A549 (cell line): ENCODE results near the gene BTF3. TPM values are rescaled to one million over a fixed set of nuclear protein-coding genes. Genes with fewer than 3 reads are reported as not detected.

Experiments
- ATAC-seq, 2 experiments: fragments of 200-7000 bp in 1 of 2; fragments of >200 bp in 1 of 2; cut with Nextera tagmentation in 1 of 2; cut with Tn5 transposase in 1 of 2; 3 replicates each; pipeline versions ENCODE4 v1.8.0 to v1.9.1; 2018 to 2020; ENCODE audit warnings: mild to moderate bottlenecking in 1 of 2, moderate library complexity in 1 of 2
- CTCF ChIA-PET: fragments of 300-600 bp; sonication (Branson Sonifier 250); formaldehyde crosslinking; extraction: SDS; loops from one replicate; lab custom pipeline; 2021; ENCODE audit warnings: antibody characterized with exemption, inconsistent platforms; lab: Yijun Ruan, JAX
- POLR2A ChIA-PET: fragments of 350-600 bp; formaldehyde crosslinking; extraction: SDS; loops from one replicate; lab custom pipeline; 2021; ENCODE audit warnings: antibody characterized with exemption, inconsistent platforms; lab: Yijun Ruan, JAX
- DNase-seq, 2 experiments: peaks; one replicate each; pipeline versions ENCODE4 v3.0.0 to v3.0.0-alpha.2; 2011 to 2016; ENCODE audit warnings: low read depth in 1 of 2, low spot score in 1 of 2
- FAIRE-seq: peaks from 2 replicates; lab custom pipeline; 2011; peaks lifted over from hg19 to GRCh38; lab: Jason Lieb, UNC
- H3K27ac ChIP-seq, 2 experiments: fragments of >200 bp; sonication (Bioruptor Twin); formaldehyde crosslinking; 3 replicates each; pipeline ENCODE4 v1.5.1; 2016 to 2017
- H3K4me1 ChIP-seq: fragments of >200 bp; sonication (Bioruptor Twin); formaldehyde crosslinking; 3 replicates; pipeline ENCODE4 v1.6.1; 2016
- H3K4me2 ChIP-seq: fragments of >200 bp; sonication (Bioruptor Twin); formaldehyde crosslinking; 3 replicates; pipeline ENCODE4 v1.6.1; 2016
- H3K4me3 ChIP-seq: fragments of >200 bp; sonication (Bioruptor Twin); formaldehyde crosslinking; 3 replicates; pipeline ENCODE4 v1.5.1; 2016
- H3K9me3 ChIP-seq: fragments of >200 bp; sonication (Bioruptor Twin); formaldehyde crosslinking; 3 replicates; pipeline ENCODE4 v1.6.1; 2016
- ATOH8 ChIP-seq: fragments of 250-450 bp; sonication (Bioruptor Pico); IDR thresholded peaks from 2 replicates; pipeline ENCODE4 v1.5.0; 2020; ENCODE audit warnings: low read depth, mild to moderate bottlenecking, moderate library complexity
- BCL3 ChIP-seq: fragments of >200 bp; sonication (Bioruptor Twin); formaldehyde crosslinking; IDR thresholded peaks from 3 replicates; pipeline ENCODE4 v1.6.1; 2016
- BHLHE40 ChIP-seq: IDR thresholded peaks from 2 replicates; pipeline ENCODE4 v1.6.1; 2012; ENCODE audit warnings: low read depth, low read length, inconsistent platforms
- CBX2 ChIP-seq: fragments of 200-600 bp; sonication (generic); IDR thresholded peaks from 2 replicates; pipeline ENCODE4 v1.6.1; 2016; ENCODE audit warnings: low read depth, mild to moderate bottlenecking, borderline replicate concordance
- CEBPB ChIP-seq, 2 experiments: fragments of >200 bp in 1 of 2; sonication (Bioruptor Twin) in 1 of 2; formaldehyde crosslinking in 1 of 2; IDR thresholded peaks; 2 replicates each; pipeline ENCODE4 v1.6.1; 2012 to 2016
- CTCF ChIP-seq: fragments of >200 bp; sonication (Bioruptor Twin); formaldehyde crosslinking; IDR thresholded peaks from 3 replicates; pipeline ENCODE4 v1.5.1; 2016
- EP300 ChIP-seq, 2 experiments: fragments of >200 bp; sonication (Bioruptor Twin); formaldehyde crosslinking; IDR thresholded peaks; 2 replicates in 1 of 2; 3 replicates in 1 of 2; pipeline ENCODE4 v1.6.1; 2016 to 2017
- ESRRA ChIP-seq: fragments of 150-350 bp; IDR thresholded peaks from 2 replicates; pipeline ENCODE4 v1.6.1; 2014; ENCODE audit warnings: mild to moderate bottlenecking, low read length, borderline replicate concordance
- JUNB ChIP-seq: fragments of >200 bp; sonication (Bioruptor Twin); formaldehyde crosslinking; IDR thresholded peaks from 2 replicates; pipeline ENCODE4 v1.6.1; 2016
- KDM1A ChIP-seq: fragments of 200-600 bp; sonication (generic); IDR thresholded peaks from 2 replicates; pipeline ENCODE4 v1.6.1; 2016; ENCODE audit warnings: low read depth, mild to moderate bottlenecking
- KDM5A ChIP-seq: fragments of 200-600 bp; sonication (generic); IDR thresholded peaks from 2 replicates; pipeline ENCODE4 v1.6.1; 2016; ENCODE audit warnings: antibody characterized with exemption, mild to moderate bottlenecking
- MYC ChIP-seq: IDR thresholded peaks from 2 replicates; pipeline ENCODE4 v1.6.1; 2012; ENCODE audit warnings: mild to moderate bottlenecking, inconsistent platforms, low read length, improper control_type of control experiment, borderline replicate concordance
- NFE2L2 ChIP-seq: fragments of 150-350 bp; conservative IDR thresholded peaks from 2 replicates; pipeline ENCODE4 v1.6.1; 2014; ENCODE audit warnings: low read length
- NR3C1 ChIP-seq: fragments of >200 bp; sonication (Bioruptor Twin); formaldehyde crosslinking; IDR thresholded peaks from 3 replicates; pipeline ENCODE4 v1.6.1; 2017
- POLR2A ChIP-seq: IDR thresholded peaks from 2 replicates; pipeline ENCODE4 v1.6.1; 2012; ENCODE audit warnings: mild to moderate bottlenecking, low read length
- RAD21 ChIP-seq, 2 experiments: fragments of >200 bp in 1 of 2; sonication (Bioruptor Twin) in 1 of 2; formaldehyde crosslinking in 1 of 2; IDR thresholded peaks in 1 of 2; conservative IDR thresholded peaks in 1 of 2; 2 replicates in 1 of 2; 3 replicates in 1 of 2; pipeline ENCODE4 v1.6.1; 2012 to 2018; ENCODE audit warnings: inconsistent platforms in 1 of 2
- RFX5 ChIP-seq: fragments of 450-650 bp; IDR thresholded peaks from 2 replicates; pipeline ENCODE4 v1.7.1; 2014; ENCODE audit warnings: antibody characterized with exemption, mild to moderate bottlenecking, moderate library complexity
- SREBF2 ChIP-seq: fragments of 450-650 bp; IDR thresholded peaks from 2 replicates; pipeline ENCODE4 v1.6.1; 2014; ENCODE audit warnings: mild to moderate bottlenecking, moderate library complexity
- TP53 ChIP-seq: fragments of 250-450 bp; sonication (Bioruptor Pico); IDR thresholded peaks from 2 replicates; pipeline ENCODE4 v1.5.0; 2021; ENCODE audit warnings: mild to moderate bottlenecking, moderate library complexity
- WGBS: methylation state at CpG from one replicate; pipeline ENCODE4 v1.1.6; 2017; ENCODE audit errors: missing lambda C conversion rate; 5-methylcytosine and 5-hydroxymethylcytosine counted together
- polyA plus RNA-seq, 4 experiments: library from polyadenylated mRNA; depleted of rRNA in 3 of 4; stranded (reverse); fragments of >200 nt; fragmentation: RNase III in 1 of 4; extraction: RNeasy Plus Mini Kit Qiagen cat#74134 plus additional on column Dnase treatment in 1 of 4; gene quantifications; 2 replicates in 3 of 4; 3 replicates in 1 of 4; pipeline ENCODE4 v1.2.3, GENCODE V29; 2011 to 2017

Gene BTF3
- polyA plus RNA-seq, 2 of the 4 experiments (the other 2 are of a cell fraction): 1,048 to 1,159 TPM

- Histone ChIP-seq H3K4me2 (peak overlapping the region; percentile 20; the same call in 1 of the 3 replicates), H3K27ac (peak overlapping the region; percentile 80 to 84; a peak in 5 of 6 replicates)
- WGBS: 52% methylated on average over 3 of the region's 3 CpGs
Observed at GRCh38 chr5:73540192-73540591, 42.0 kb downstream of the BTF3 start.

GRCh38 chr5:73542020-73542419 lies 43.8 kb downstream of the BTF3 start:
- H3K4me3 ChIP-seq: no peak overlapping the region
- peak overlapping the region; percentile 91 for H3K4me2 ChIP-seq
- no peak for DNase-seq
- WGBS: 56% methylated on average over 4 of the region's 4 CpGs
- CTCF ChIA-PET: interaction anchor here (0.7 to 12.3 kb wide), 6 partner anchors 12 to 39 kb away, joined by 3 to 193 read pairs (median 4); no protein-coding TSS in a partner anchor
- peak overlapping the region; percentile 80 to 84 for H3K27ac ChIP-seq
- no peak for ATAC-seq
- H3K4me1 ChIP-seq: peaks cover 43% of the 10 kb centered on the region
- TF ChIP-seq SREBF2: no peak
- TF ChIP-seq NFE2L2: no peak
- no peak for TF ChIP-seq NR3C1
- TF ChIP-seq KDM1A: no peak
- no peak for TF ChIP-seq POLR2A
- TF ChIP-seq ESRRA: no peak
- no peak for TF ChIP-seq CBX2
- no peak for TF ChIP-seq RAD21 (conservative IDR thresholded peaks at IDR 0.05 in 1 of 2, IDR thresholded peaks at IDR 0.05 in 1 of 2)
- no peak for TF ChIP-seq ATOH8
- no peak for TF ChIP-seq BCL3
- TF ChIP-seq MYC: no peak
- no peak for TF ChIP-seq BHLHE40
- TF ChIP-seq, all 56 proteins: peak for 0
- FAIRE-seq: no peak
- POLR2A ChIA-PET: interaction anchor here (0.6 kb wide), 2 partner anchors 23 to 104 kb away, joined by 4 read pairs; partner anchors contain the start of genes ANKRA2 and UTP15
- H3K9me3 ChIP-seq: no peaks in the 10 kb centered on the region

More at GRCh38 chr5:73540192-73540591, 42.0 kb downstream of the BTF3 start:
- TF ChIP-seq TP53 (CRISPR knock-in tag): no peak
- TF ChIP-seq CTCF: no peak
- TF ChIP-seq JUNB: no peak
- no peak for TF ChIP-seq KDM5A
- no peak for TF ChIP-seq BCL3
- TF ChIP-seq CEBPB (IDR thresholded peaks at IDR 0.05): no peak
- no peak for TF ChIP-seq EP300 (IDR thresholded peaks at IDR 0.05)
- TF ChIP-seq RFX5: no peak
- FAIRE-seq (no peak), ATAC-seq (peak; percentile 41 to 52; a peak in 3 of 6 replicates), DNase-seq (peak in 1 of 2 experiments; percentile 35)
- Histone ChIP-seq H3K4me3 (no peak overlapping the region), H3K9me3 (peaks cover 4% of the 10 kb centered on the region; the same call in 2 of the 3 replicates), H3K4me1 (peaks cover 41% of the 10 kb centered on the region)
- CTCF ChIA-PET: interaction anchor here (1.0 to 12.3 kb wide), 5 partner anchors 10 to 253 kb away, joined by 3 to 193 read pairs (median 4); no protein-coding TSS in a partner anchor
- POLR2A ChIA-PET: no interaction called here
